ENCODE results near the gene PSMC1. TPM values are rescaled to one million over a fixed set of nuclear protein-coding genes. Genes with fewer than 3 reads are reported as not detected.

PSMC1 gene
- total RNA-seq, 1 donor from 2014 or later, result 105 TPM

DNA sequence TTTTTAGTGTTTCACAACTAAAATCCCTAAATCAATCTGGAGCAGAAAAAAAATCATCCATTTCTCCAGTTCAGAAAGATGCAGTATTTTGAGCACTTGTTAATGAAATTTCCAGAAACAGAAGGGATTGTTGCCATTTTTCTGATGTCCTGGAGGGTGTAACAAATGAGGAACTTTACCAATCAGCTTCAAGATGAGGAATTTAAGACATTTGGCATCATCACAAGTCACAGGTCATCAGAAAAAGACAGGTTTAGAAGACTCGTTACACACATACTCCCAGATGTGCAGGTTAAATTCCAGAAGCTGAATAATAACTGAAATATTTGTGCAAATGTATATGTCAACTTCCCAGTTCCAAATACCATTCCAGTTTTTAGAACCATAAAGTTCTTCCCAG, 482 bp upstream of the PSMC1 start:
- TF ChIP-seq, protein P1, sequence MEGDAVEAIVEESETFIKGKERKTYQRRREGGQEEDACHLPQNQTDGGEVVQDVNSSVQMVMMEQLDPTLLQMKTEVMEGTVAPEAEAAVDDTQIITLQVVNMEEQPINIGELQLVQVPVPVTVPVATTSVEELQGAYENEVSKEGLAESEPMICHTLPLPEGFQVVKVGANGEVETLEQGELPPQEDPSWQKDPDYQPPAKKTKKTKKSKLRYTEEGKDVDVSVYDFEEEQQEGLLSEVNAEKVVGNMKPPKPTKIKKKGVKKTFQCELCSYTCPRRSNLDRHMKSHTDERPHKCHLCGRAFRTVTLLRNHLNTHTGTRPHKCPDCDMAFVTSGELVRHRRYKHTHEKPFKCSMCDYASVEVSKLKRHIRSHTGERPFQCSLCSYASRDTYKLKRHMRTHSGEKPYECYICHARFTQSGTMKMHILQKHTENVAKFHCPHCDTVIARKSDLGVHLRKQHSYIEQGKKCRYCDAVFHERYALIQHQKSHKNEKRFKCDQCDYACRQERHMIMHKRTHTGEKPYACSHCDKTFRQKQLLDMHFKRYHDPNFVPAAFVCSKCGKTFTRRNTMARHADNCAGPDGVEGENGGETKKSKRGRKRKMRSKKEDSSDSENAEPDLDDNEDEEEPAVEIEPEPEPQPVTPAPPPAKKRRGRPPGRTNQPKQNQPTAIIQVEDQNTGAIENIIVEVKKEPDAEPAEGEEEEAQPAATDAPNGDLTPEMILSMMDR (IDR thresholded peaks at IDR 0.05; ENCODE audit: unreplicated experiment), result no peak
- Mint-ChIP-seq H3K36me3 (ENCODE audit: low read depth, unreplicated experiment) (peaks cover 13% of the 10 kb centered on the region), H3K4me1 (ENCODE audit: unreplicated experiment) (peaks cover 14% of the 10 kb centered on the region), H3K27me3 (ENCODE audit: unreplicated experiment) (peaks cover 4% of the 10 kb centered on the region), H3K9me3 (ENCODE audit: unreplicated experiment) (no peaks in the 10 kb centered on the region), H3K27ac (ENCODE audit: unreplicated experiment) (no peak overlapping the region), H3K4me3 (ENCODE audit: unreplicated experiment) (peak overlapping the region; percentile 100)
- DNase-seq (ENCODE audit: low spot score), result no peak

DNA sequence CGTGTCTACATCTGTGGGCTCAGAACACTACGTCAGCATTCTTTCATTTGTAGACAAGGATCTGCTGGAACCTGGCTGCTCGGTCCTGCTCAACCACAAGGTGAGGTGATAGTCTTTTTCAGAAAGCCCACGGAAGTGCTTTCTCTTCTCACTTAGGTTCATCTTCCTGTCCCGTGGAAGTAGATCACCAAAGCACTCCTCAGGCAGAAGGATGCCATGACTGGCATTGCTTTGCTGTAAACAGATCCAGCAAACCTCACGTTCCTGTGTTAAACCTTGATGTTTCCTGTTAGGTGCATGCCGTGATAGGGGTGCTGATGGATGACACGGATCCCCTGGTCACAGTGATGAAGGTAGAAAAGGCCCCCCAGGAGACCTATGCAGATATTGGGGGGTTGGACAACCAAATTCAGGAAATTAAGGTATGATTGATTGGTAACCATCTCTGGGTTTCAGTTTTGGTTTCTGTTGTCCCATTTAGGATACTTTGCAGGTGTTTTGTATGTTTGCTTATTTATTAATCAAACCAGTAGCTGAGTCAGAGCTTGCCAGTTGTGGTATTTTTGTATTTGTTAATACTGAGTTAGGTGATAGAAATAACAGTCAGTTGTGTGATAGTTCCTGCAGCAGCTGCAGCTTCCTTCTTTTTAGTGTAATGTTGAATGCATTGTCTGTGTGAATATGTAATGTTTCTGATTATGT, 7.5 kb downstream of the PSMC1 start:
- Mint-ChIP-seq H3K27ac (ENCODE audit: unreplicated experiment) (no peak overlapping the region), H3K36me3 (ENCODE audit: low read depth, unreplicated experiment) (peaks cover 46% of the 10 kb centered on the region), H3K9me3 (ENCODE audit: unreplicated experiment) (no peaks in the 10 kb centered on the region), H3K27me3 (ENCODE audit: unreplicated experiment) (no peaks in the 10 kb centered on the region), H3K4me3 (ENCODE audit: unreplicated experiment) (no peak overlapping the region), H3K4me1 (ENCODE audit: unreplicated experiment) (no peaks in the 10 kb centered on the region)
- DNase-seq (ENCODE audit: low spot score), result no peak
- TF ChIP-seq, protein P1 (IDR thresholded peaks at IDR 0.05; ENCODE audit: unreplicated experiment), result no peak

DNA sequence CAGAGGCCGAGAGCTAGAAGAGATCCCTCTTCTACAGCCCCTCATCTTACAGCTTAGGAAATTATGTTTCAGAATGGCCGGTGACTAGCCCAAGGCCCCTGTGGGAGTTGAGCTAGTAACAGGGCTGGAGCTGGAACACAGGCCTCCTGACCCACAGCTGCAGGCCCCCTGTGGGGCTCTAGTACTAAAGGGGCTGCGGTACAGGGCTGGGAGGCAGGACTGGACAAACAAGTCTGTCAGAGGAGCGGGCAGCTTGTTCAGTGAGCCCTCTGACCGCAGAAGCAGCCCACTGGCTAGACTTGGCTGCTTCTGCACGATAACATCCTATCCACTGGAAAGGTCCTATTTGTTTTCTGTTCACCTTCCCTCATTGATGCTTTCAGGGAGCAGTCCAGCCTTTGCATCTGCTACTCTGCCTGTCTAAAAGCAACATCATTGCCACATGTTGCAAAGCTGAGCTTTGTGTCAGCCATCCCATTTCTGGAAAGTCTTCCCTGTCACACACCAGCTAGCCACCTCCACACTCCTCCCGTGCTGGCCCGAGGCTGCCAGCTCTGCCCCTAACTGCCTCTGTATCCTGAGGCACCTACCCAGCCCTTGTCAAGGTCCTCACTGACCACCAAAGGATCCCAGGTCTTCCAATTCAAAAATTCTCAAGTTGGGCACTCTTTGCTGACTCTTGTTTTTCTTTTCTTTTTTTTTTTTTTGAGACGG, 10.2 kb downstream of the PSMC1 start:
- Mint-ChIP-seq H3K27ac (ENCODE audit: unreplicated experiment) (no peak overlapping the region), H3K9me3 (ENCODE audit: unreplicated experiment) (no peaks in the 10 kb centered on the region), H3K36me3 (ENCODE audit: low read depth, unreplicated experiment) (peaks cover 48% of the 10 kb centered on the region), H3K27me3 (ENCODE audit: unreplicated experiment) (peaks cover 2% of the 10 kb centered on the region), H3K4me3 (ENCODE audit: unreplicated experiment) (no peak overlapping the region), H3K4me1 (ENCODE audit: unreplicated experiment) (no peaks in the 10 kb centered on the region)
- TF ChIP-seq, protein P1 (IDR thresholded peaks at IDR 0.05; ENCODE audit: unreplicated experiment), result no peak
- no peak for DNase-seq (ENCODE audit: low spot score)

DNA sequence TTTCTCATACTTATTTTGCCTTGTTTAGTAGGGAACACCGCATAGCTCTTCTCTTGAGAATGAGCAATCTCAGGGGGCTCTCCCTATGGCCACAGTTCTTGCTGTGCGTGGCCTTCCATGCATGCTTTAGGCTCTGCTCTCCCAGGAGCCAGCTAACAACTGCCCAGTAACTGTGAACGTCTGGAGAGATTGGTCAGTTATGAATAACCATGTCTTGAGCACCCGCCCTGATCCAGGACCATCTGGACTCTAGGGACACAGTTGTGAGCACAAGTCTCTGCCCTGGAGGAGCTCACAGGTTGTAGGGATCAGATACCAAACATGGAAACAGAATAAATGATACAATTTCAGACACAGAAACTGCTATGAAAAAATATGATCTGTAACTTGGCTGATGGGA, 12.1 kb downstream of the PSMC1 start:
- Mint-ChIP-seq H3K4me1 (ENCODE audit: unreplicated experiment) (no peaks in the 10 kb centered on the region), H3K4me3 (ENCODE audit: unreplicated experiment) (no peak overlapping the region), H3K27ac (ENCODE audit: unreplicated experiment) (no peak overlapping the region), H3K9me3 (ENCODE audit: unreplicated experiment) (no peaks in the 10 kb centered on the region), H3K36me3 (ENCODE audit: low read depth, unreplicated experiment) (peaks cover 48% of the 10 kb centered on the region), H3K27me3 (ENCODE audit: unreplicated experiment) (peaks cover 2% of the 10 kb centered on the region)
- DNase-seq (ENCODE audit: low spot score), result no peak
- TF ChIP-seq, protein P1 (IDR thresholded peaks at IDR 0.05; ENCODE audit: unreplicated experiment), result no peak

DNA sequence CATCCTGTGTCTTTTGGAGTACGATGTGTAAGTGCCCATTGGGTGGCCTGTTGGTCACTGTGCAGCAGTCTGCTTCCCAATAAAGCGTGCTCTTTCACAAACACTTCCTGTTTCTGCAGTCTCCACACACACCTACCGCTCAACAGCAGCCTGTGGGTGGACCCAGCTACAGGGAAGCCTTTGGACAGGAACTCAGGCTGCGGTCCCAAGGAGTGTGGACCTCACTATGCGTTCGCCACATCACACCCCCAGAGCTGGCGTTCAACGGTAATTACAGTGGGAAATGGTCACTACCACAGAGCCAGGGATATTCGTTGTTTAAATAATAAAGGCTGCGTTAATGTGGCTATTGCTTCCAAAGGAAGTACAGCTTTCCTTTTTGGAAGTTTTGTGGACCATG, 16.2 kb downstream of the PSMC1 start:
- H3K4me3 Mint-ChIP-seq (ENCODE audit: unreplicated experiment), result no peak overlapping the region
- H3K36me3 Mint-ChIP-seq (ENCODE audit: low read depth, unreplicated experiment), result peaks cover 29% of the 10 kb centered on the region
- H3K4me1 Mint-ChIP-seq (ENCODE audit: unreplicated experiment), result peaks cover 15% of the 10 kb centered on the region
- H3K27ac Mint-ChIP-seq (ENCODE audit: unreplicated experiment), result no peak overlapping the region
- no peaks in the 10 kb centered on the region for H3K9me3 Mint-ChIP-seq (ENCODE audit: unreplicated experiment)
- TF ChIP-seq, protein P1 (IDR thresholded peaks at IDR 0.05; ENCODE audit: unreplicated experiment), result no peak
- H3K27me3 Mint-ChIP-seq (ENCODE audit: unreplicated experiment), result peaks cover 14% of the 10 kb centered on the region
- DNase-seq (ENCODE audit: low spot score), result no peak

All from endothelial cell (in vitro differentiated cells).